DOHH2 (cell line): Measurements from ENCODE around the gene SAMD8.

Experiments
- EZH2phosphoT487 ChIP-seq: fragments of 200-600 bp; sonication (generic); IDR thresholded peaks from 2 replicates; pipeline ENCODE4 v1.6.1; 2017; ENCODE audit warnings: borderline replicate concordance, mild to moderate bottlenecking, antibody characterized with exemption, low read length, moderate library complexity, mixed read lengths
- TF ChIP-seq, protein P1 (sequence below): fragments of 200-600 bp; sonication (generic); IDR thresholded peaks from one replicate; pipeline ENCODE4 v1.5.1; 2014; ENCODE audit warnings: antibody characterized with exemption, mild to moderate bottlenecking, low read depth, low read length; ENCODE audit not compliant: poor library complexity, severe bottlenecking

GRCh38 chr10:75096749-75097148, 14.7 kb upstream of the SAMD8 start:
- TF ChIP-seq, protein P1, sequence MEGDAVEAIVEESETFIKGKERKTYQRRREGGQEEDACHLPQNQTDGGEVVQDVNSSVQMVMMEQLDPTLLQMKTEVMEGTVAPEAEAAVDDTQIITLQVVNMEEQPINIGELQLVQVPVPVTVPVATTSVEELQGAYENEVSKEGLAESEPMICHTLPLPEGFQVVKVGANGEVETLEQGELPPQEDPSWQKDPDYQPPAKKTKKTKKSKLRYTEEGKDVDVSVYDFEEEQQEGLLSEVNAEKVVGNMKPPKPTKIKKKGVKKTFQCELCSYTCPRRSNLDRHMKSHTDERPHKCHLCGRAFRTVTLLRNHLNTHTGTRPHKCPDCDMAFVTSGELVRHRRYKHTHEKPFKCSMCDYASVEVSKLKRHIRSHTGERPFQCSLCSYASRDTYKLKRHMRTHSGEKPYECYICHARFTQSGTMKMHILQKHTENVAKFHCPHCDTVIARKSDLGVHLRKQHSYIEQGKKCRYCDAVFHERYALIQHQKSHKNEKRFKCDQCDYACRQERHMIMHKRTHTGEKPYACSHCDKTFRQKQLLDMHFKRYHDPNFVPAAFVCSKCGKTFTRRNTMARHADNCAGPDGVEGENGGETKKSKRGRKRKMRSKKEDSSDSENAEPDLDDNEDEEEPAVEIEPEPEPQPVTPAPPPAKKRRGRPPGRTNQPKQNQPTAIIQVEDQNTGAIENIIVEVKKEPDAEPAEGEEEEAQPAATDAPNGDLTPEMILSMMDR: no peak
- no peak for TF ChIP-seq EZH2phosphoT487
